HPDE6-E6E7 (cell line): ENCODE results near the gene KCNAB1.
"Not testable (repeated sequence)": the region's sequence is repeated elsewhere in the genome, so short reads cannot be mapped to it uniquely, and the experiment has no call there.

Source experiments
- DNase-seq: peaks from one replicate; pipeline ENCODE4 v3.0.0; 2011; ENCODE audit warnings: missing footprints; ENCODE audit errors: extremely low spot score

Gene KCNAB1

GRCh38 chr3:156271508-156271907 is 151.1 kb downstream of the KCNAB1 start:
- DNase-seq: no peak

GRCh38 chr3:156271995-156272719 is 151.8 kb downstream of the KCNAB1 start:
- no peak for DNase-seq

GRCh38 chr3:156273111-156273694 is 152.8 kb downstream of the KCNAB1 start:
- DNase-seq: no peak

GRCh38 chr3:156274791-156275190 is 154.4 kb downstream of the KCNAB1 start:
- DNase-seq: no peak

GRCh38 chr3:156284637-156285036 is 164.3 kb downstream of the KCNAB1 start:
- not testable (repeated sequence) for DNase-seq

- DNase-seq: no peak
Observed at GRCh38 chr3:156285626-156286025, 165.2 kb downstream of the KCNAB1 start.

- DNase-seq: no peak
Observed at GRCh38 chr3:156290924-156291271, 170.5 kb downstream of the KCNAB1 start.

GRCh38 chr3:156291272-156292123 is 171.1 kb downstream of the KCNAB1 start:
- no peak for DNase-seq

- no peak for DNase-seq
Observed at GRCh38 chr3:156293566-156293965, 173.2 kb downstream of the KCNAB1 start.

- no peak for DNase-seq
Observed at GRCh38 chr3:156297582-156297981, 177.2 kb downstream of the KCNAB1 start.

- DNase-seq: no peak
Observed at GRCh38 chr3:156298014-156298413, 177.6 kb downstream of the KCNAB1 start.

GRCh38 chr3:156298938-156299337 is 178.6 kb downstream of the KCNAB1 start:
- DNase-seq: no peak

GRCh38 chr3:156299569-156299968 is 179.2 kb downstream of the KCNAB1 start:
- DNase-seq: no peak

GRCh38 chr3:156300371-156300770 is 180.0 kb downstream of the KCNAB1 start:
- no peak for DNase-seq

GRCh38 chr3:156300929-156301840 is 180.8 kb downstream of the KCNAB1 start:
- no peak for DNase-seq

- DNase-seq: no peak
Observed at GRCh38 chr3:156303001-156303707, 182.8 kb downstream of the KCNAB1 start.

GRCh38 chr3:156304406-156304805 is 184.0 kb downstream of the KCNAB1 start:
- DNase-seq: no peak

GRCh38 chr3:156305672-156306071 is 185.3 kb downstream of the KCNAB1 start:
- no peak for DNase-seq

GRCh38 chr3:156307704-156308103 is 187.3 kb downstream of the KCNAB1 start:
- DNase-seq: no peak

GRCh38 chr3:156311431-156311830 is 191.1 kb downstream of the KCNAB1 start:
- no peak for DNase-seq

- DNase-seq: no peak
Observed at GRCh38 chr3:156311930-156312329, 191.6 kb downstream of the KCNAB1 start.
